Ectodermal cell (in vitro differentiated cells): Measurements from ENCODE around the gene RBFOX2.

ENCODE experiments used
- H3K27ac ChIP-seq: 2 replicates; pipeline ENCODE4 v1.7.0; 2013; ENCODE audit warnings: mild to moderate bottlenecking, low read depth, low read length; ENCODE audit not compliant: insufficient read depth, poor library complexity, severe bottlenecking
- H3K27me3 ChIP-seq: 2 replicates; pipeline ENCODE4 v1.7.0; 2013; ENCODE audit warnings: mild to moderate bottlenecking, low read length; ENCODE audit not compliant: insufficient read depth, control insufficient read depth, poor library complexity, severe bottlenecking
- H3K36me3 ChIP-seq: one replicate; pipeline ENCODE4 v1.7.0; 2013; ENCODE audit warnings: low read length; ENCODE audit not compliant: control insufficient read depth, insufficient read depth
- H3K4me1 ChIP-seq: one replicate; pipeline ENCODE4 v1.7.0; 2013; ENCODE audit warnings: low read length; ENCODE audit not compliant: control insufficient read depth, insufficient read depth
- H3K4me3 ChIP-seq: 2 replicates; pipeline ENCODE4 v1.7.0; 2013; ENCODE audit warnings: low read depth, low read length, control low read depth; ENCODE audit not compliant: insufficient read depth
- H3K9me3 ChIP-seq: 2 replicates; pipeline ENCODE4 v1.7.0; 2013; ENCODE audit warnings: mild to moderate bottlenecking, low read length, moderate library complexity; ENCODE audit not compliant: control insufficient read depth
- WGBS, 2 experiments: methylation state at CpG; one replicate each; pipeline ENCODE4 v1.1.7; 2013; ENCODE audit warnings: missing lambda C conversion rate in 2 of 2; 5-methylcytosine and 5-hydroxymethylcytosine counted together

The RBFOX2 gene

GRCh38 chr22:35841907-35842518 lies 186.6 kb downstream of the RBFOX2 start:
- Histone ChIP-seq H3K4me3 (no peak overlapping the region), H3K27ac (no peak overlapping the region), H3K27me3 (no peaks in the 10 kb centered on the region), H3K4me1 (peaks cover 9% of the 10 kb centered on the region), H3K36me3 (no peaks in the 10 kb centered on the region), H3K9me3 (no peaks in the 10 kb centered on the region)
- 95 to 96% methylated on average over 2 to 3 of the region's 3 CpGs for WGBS, 2 experiments

GRCh38 chr22:35840302-35840739 lies 188.3 kb downstream of the RBFOX2 start:
- peak overlapping the region; percentile 37 for H3K27ac ChIP-seq
- 2 to 3% methylated on average over 7 to 8 of the region's 9 CpGs for WGBS, 2 experiments
- H3K9me3 ChIP-seq, result no peaks in the 10 kb centered on the region
- peak overlapping the region; percentile 42 for H3K4me3 ChIP-seq
- no peaks in the 10 kb centered on the region for H3K27me3 ChIP-seq
- H3K4me1 ChIP-seq, result peaks cover 24% of the 10 kb centered on the region
- no peaks in the 10 kb centered on the region for H3K36me3 ChIP-seq

GRCh38 chr22:35839841-35840301 lies 188.8 kb downstream of the RBFOX2 start:
- no peaks in the 10 kb centered on the region for H3K36me3 ChIP-seq
- H3K4me3 ChIP-seq, result peak overlapping the region; percentile 42
- H3K4me1 ChIP-seq, result peaks cover 24% of the 10 kb centered on the region
- H3K27ac ChIP-seq, result peak overlapping the region; percentile 37
- H3K27me3 ChIP-seq, result no peaks in the 10 kb centered on the region
- WGBS, 2 experiments, result 0 to 2% methylated on average over 4 of the region's 5 CpGs
- no peaks in the 10 kb centered on the region for H3K9me3 ChIP-seq

- Histone ChIP-seq H3K36me3 (no peaks in the 10 kb centered on the region), H3K4me3 (peak overlapping the region; percentile 42), H3K27me3 (no peaks in the 10 kb centered on the region), H3K27ac (peak overlapping the region; percentile 37), H3K9me3 (no peaks in the 10 kb centered on the region), H3K4me1 (peaks cover 24% of the 10 kb centered on the region)
- WGBS, 2 experiments, result 18 to 21% methylated on average over 3 to 4 of the region's 4 CpGs
Observed at GRCh38 chr22:35838855-35839576, 189.6 kb downstream of the RBFOX2 start.

GRCh38 chr22:35837101-35837727 lies 191.4 kb downstream of the RBFOX2 start:
- H3K9me3 ChIP-seq, result no peaks in the 10 kb centered on the region
- H3K4me1 ChIP-seq, result peaks cover 24% of the 10 kb centered on the region
- H3K4me3 ChIP-seq, result no peak overlapping the region
- no peaks in the 10 kb centered on the region for H3K27me3 ChIP-seq
- WGBS, 2 experiments, result 79 to 91% methylated on average over 4 to 5 of the region's 5 CpGs
- no peak overlapping the region for H3K27ac ChIP-seq
- no peaks in the 10 kb centered on the region for H3K36me3 ChIP-seq

GRCh38 chr22:35835998-35836691 lies 192.5 kb downstream of the RBFOX2 start:
- H3K4me3 ChIP-seq, result peak overlapping the region; percentile 19
- H3K9me3 ChIP-seq, result no peaks in the 10 kb centered on the region
- 3 to 15% methylated on average over 5 to 6 of the region's 6 CpGs for WGBS, 2 experiments
- no peaks in the 10 kb centered on the region for H3K27me3 ChIP-seq
- peaks cover 24% of the 10 kb centered on the region for H3K4me1 ChIP-seq
- peak overlapping the region; percentile 71 for H3K27ac ChIP-seq
- H3K36me3 ChIP-seq, result no peaks in the 10 kb centered on the region

- H3K36me3 ChIP-seq, result no peaks in the 10 kb centered on the region
- no peaks in the 10 kb centered on the region for H3K27me3 ChIP-seq
- 50 to 71% methylated on average over 3 of the region's 3 CpGs for WGBS, 2 experiments
- H3K4me1 ChIP-seq, result peaks cover 24% of the 10 kb centered on the region
- H3K4me3 ChIP-seq, result peak overlapping the region; percentile 19
- no peaks in the 10 kb centered on the region for H3K9me3 ChIP-seq
- peak overlapping the region; percentile 71 for H3K27ac ChIP-seq
Observed at GRCh38 chr22:35835267-35835997, 193.2 kb downstream of the RBFOX2 start.

GRCh38 chr22:35834061-35834460 lies 194.6 kb downstream of the RBFOX2 start:
- Histone ChIP-seq H3K9me3 (no peaks in the 10 kb centered on the region), H3K4me1 (peaks cover 21% of the 10 kb centered on the region), H3K36me3 (no peaks in the 10 kb centered on the region), H3K27me3 (no peaks in the 10 kb centered on the region), H3K27ac (no peak overlapping the region), H3K4me3 (no peak overlapping the region)
- WGBS, 2 experiments, result 76% methylated on average over 3 of the region's 3 CpGs; no CpG with 5 or more reads in 1 of the 2 experiments

DNA sequence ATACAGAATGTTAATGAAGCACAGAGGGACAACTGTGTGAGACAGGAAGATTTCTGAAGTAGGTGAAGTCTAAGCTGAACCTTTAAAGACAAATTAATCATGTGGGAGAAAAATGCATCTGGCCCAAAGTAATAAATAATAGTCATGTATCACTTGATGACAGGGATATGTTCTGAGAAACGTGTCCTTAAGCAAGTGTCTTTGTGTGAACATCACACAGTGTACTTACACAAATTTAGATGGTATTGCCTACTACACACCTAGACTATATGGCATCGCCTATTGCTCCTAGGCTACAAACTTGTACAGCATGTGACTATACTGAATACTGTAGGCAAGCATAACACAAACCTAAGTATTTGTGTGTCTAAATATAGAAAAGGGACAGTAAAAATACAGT lies 198.3 kb downstream of the RBFOX2 start:
- no peaks in the 10 kb centered on the region for H3K4me1 ChIP-seq
- 78 to 90% methylated on average over 2 of the region's 2 CpGs for WGBS, 2 experiments
- H3K36me3 ChIP-seq, result no peaks in the 10 kb centered on the region
- H3K9me3 ChIP-seq, result no peaks in the 10 kb centered on the region
- H3K27ac ChIP-seq, result no peak overlapping the region
- H3K27me3 ChIP-seq, result no peaks in the 10 kb centered on the region
- no peak overlapping the region for H3K4me3 ChIP-seq
